ENCODE data around the gene TOP1. TPM values are rescaled to one million over a fixed set of nuclear protein-coding genes. Genes with fewer than 3 reads are reported as not detected.

Gene TOP1
- total and polyA plus RNA-seq, 9 of the 15 experiments (the other 6 are each of a cell fraction or from before 2014, with no cell fraction given), result 26.4 to 127 (median 39.6) TPM

- no peak for TF ChIP-seq RERE (CRISPR knock-in tag; IDR thresholded peaks at IDR 0.05; ENCODE audit: borderline replicate concordance)
- no peak for TF ChIP-seq NR0B1 (IDR thresholded peaks at IDR 0.05; ENCODE audit: partially characterized antibody)
- no peak for TF ChIP-seq ZNF253 (CRISPR knock-in tag; conservative IDR thresholded peaks at IDR 0.05)
- TF ChIP-seq BMI1 (IDR thresholded peaks at IDR 0.05; ENCODE audit: low read length), result no peak
- no peak for TF ChIP-seq ZNF609 (CRISPR knock-in tag; IDR thresholded peaks at IDR 0.05; ENCODE audit: borderline replicate concordance)
- TF ChIP-seq KAT7 (CRISPR knock-in tag; IDR thresholded peaks at IDR 0.05; ENCODE audit: borderline replicate concordance), result peak; percentile 6; the same call in 1 of the 2 replicates
- TF ChIP-seq TRIM24 (IDR thresholded peaks at IDR 0.05), result no peak
- TF ChIP-seq ELK3 (CRISPR knock-in tag; IDR thresholded peaks at IDR 0.05), result no peak
- TF ChIP-seq LEF1 (IDR thresholded peaks at IDR 0.05), result no peak
- TF ChIP-seq GABPB1 (CRISPR knock-in tag; IDR thresholded peaks at IDR 0.05), result no peak
- no peak for TF ChIP-seq VEZF1 (CRISPR knock-in tag; IDR thresholded peaks at IDR 0.05)
Observed at GRCh38 chr20:41048461-41049301, 20.1 kb downstream of the TOP1 start (continued).
